ENCODE data around the gene PEX5L. TPM values are rescaled to one million over a fixed set of nuclear protein-coding genes. Genes with fewer than 3 reads are reported as not detected.
A peak's percentile ranks its signal among the peaks of the same experiment; 100 is the strongest.

Gene PEX5L
- total and polyA plus RNA-seq, 8 donors = 1.1 to 30.2 (median 8.6) TPM

DNA sequence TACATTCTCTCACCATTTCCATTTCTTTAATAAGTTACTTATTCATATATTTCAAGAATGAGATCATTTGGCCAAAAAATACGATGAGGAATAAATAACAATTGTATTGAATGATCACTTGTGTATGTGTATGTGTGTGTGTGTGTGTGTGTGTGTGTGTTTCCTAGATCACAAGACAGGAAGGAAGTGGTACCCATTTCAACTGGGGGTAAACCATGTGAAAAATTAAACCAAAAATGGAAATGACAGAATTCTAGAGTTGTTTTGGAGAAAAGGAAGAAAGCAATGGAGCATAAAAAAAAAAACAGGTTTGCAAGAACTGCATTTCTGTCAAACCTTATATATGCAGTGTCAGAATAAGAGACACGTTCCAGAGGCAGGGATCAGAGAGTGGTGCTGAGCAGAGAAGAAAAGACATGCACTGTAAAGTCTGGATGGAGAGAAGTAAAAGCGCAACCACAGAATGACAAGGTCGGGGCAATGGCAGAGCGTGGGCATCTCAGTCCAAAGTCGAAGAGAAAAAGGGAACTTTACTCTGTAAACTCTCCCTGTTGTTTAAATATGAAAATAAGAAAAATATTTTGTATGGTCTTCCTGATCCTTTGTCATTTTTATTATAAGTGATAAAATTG lies 75.5 kb downstream of the PEX5L start:
- Histone ChIP-seq H3K4me1 (peaks cover 0 to 4% (median 0%) of the 10 kb centered on the region in 3 donors), H3K36me3 (no peaks in the 10 kb centered on the region), H3K27me3 (no peaks in the 10 kb centered on the region), H3K4me3 (no peak overlapping the region), H3K9me3 (no peaks in the 10 kb centered on the region), H3K27ac (no peak overlapping the region)
- FAIRE-seq (no peak), ATAC-seq (no peak), DNase-seq (no peak)
- WGBS, 2 donors = 77 to 83% methylated on average over 6 of the region's 6 CpGs
- intact Hi-C loops (cut with DNase I) = no loop called here
- TF ChIP-seq, protein P1, sequence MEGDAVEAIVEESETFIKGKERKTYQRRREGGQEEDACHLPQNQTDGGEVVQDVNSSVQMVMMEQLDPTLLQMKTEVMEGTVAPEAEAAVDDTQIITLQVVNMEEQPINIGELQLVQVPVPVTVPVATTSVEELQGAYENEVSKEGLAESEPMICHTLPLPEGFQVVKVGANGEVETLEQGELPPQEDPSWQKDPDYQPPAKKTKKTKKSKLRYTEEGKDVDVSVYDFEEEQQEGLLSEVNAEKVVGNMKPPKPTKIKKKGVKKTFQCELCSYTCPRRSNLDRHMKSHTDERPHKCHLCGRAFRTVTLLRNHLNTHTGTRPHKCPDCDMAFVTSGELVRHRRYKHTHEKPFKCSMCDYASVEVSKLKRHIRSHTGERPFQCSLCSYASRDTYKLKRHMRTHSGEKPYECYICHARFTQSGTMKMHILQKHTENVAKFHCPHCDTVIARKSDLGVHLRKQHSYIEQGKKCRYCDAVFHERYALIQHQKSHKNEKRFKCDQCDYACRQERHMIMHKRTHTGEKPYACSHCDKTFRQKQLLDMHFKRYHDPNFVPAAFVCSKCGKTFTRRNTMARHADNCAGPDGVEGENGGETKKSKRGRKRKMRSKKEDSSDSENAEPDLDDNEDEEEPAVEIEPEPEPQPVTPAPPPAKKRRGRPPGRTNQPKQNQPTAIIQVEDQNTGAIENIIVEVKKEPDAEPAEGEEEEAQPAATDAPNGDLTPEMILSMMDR (IDR thresholded peaks at IDR 0.05) = no peak

GRCh38 chr3:179958759-179959158 lies 78.0 kb downstream of the PEX5L start:
- Histone ChIP-seq H3K36me3 (peaks cover 0 to 2% (median 0%) of the 10 kb centered on the region in 3 donors), H3K9me3 (no peaks in the 10 kb centered on the region), H3K27ac (no peak overlapping the region), H3K4me3 (no peak overlapping the region), H3K27me3 (no peaks in the 10 kb centered on the region), H3K4me1 (peaks cover 0 to 4% (median 0%) of the 10 kb centered on the region in 3 donors)
- TF ChIP-seq, protein P1 (IDR thresholded peaks at IDR 0.05) = no peak
- DNase-seq (no peak), ATAC-seq (no peak), FAIRE-seq (no peak)
- 85 to 96% methylated on average over 9 of the region's 9 CpGs for WGBS, 2 donors
- intact Hi-C loops (cut with DNase I) = no loop called here

DNA sequence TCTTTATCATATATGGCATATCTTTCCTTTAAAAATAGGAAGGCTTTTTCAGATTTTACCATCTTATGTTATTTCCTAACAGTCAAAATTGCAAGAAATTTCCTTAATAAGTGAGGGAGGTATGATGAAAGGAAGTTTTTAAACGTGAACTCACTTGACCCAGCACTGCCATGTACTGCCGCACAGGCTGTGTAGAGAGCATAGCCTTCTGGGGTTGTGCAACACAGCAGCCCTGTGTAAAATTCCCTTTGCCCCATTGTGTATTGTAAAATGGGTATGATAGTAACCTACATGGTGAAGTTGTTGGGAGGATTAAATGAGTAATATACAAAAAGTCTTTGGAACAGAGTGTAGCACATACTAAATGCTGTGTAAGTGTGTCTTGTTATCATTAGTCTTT lies 78.6 kb downstream of the PEX5L start:
- ATAC-seq (no peak), DNase-seq (no peak), FAIRE-seq (no peak)
- intact Hi-C loops (cut with DNase I) = no loop called here
- no peak overlapping the region for H3K27ac ChIP-seq
- no peaks in the 10 kb centered on the region for H3K27me3 ChIP-seq
- 82 to 84% methylated on average over 2 of the region's 2 CpGs for WGBS, 2 donors
- H3K4me1 ChIP-seq = peaks cover 0 to 4% (median 0%) of the 10 kb centered on the region in 3 donors
- no peaks in the 10 kb centered on the region for H3K9me3 ChIP-seq
- TF ChIP-seq, protein P1 (IDR thresholded peaks at IDR 0.05) = no peak
- H3K4me3 ChIP-seq = no peak overlapping the region
- peaks cover 0 to 2% (median 0%) of the 10 kb centered on the region in 3 donors for H3K36me3 ChIP-seq

GRCh38 chr3:179957264-179957845 lies 79.4 kb downstream of the PEX5L start:
- H3K36me3 ChIP-seq = peaks cover 0 to 2% (median 0%) of the 10 kb centered on the region in 3 donors
- H3K27me3 ChIP-seq = no peaks in the 10 kb centered on the region
- TF ChIP-seq, protein P1 (IDR thresholded peaks at IDR 0.05) = no peak
- WGBS, 2 donors = 43 to 80% methylated on average over 2 of the region's 2 CpGs
- intact Hi-C loops (cut with DNase I) = no loop called here
- no peaks in the 10 kb centered on the region for H3K9me3 ChIP-seq
- FAIRE-seq (no peak), ATAC-seq (peak in 1 of 4 donors; percentile 16), DNase-seq (no peak)
- H3K27ac ChIP-seq = no peak overlapping the region
- no peaks in the 10 kb centered on the region for H3K4me1 ChIP-seq
- H3K4me3 ChIP-seq = no peak overlapping the region

DNA sequence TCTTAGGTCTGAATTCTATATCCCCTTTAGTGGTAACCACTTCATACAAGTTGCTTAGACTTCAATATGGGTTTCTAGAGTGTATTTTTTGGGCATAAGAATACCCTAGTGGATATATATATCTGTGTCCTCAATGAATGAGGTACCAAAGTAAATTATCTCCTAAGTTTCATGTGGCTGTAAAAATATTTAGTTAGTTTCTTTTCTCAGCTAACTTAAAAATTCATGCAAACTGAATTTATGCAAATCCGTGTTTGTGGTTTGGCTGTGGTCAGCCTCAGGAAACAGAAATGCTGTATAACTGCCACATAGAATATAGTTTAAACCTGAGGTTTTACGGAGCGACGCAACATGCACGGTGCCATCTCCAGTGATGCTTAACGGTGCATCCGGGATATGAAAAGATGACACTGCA lies 80.3 kb downstream of the PEX5L start:
- ATAC-seq (no peak), FAIRE-seq (no peak), DNase-seq (no peak)
- H3K4me3 ChIP-seq = no peak overlapping the region
- intact Hi-C loops (cut with DNase I) = no loop called here
- H3K4me1 ChIP-seq = no peaks in the 10 kb centered on the region
- WGBS, 2 donors = 94 to 96% methylated on average over 7 of the region's 7 CpGs
- peaks cover 0 to 2% (median 0%) of the 10 kb centered on the region in 3 donors for H3K36me3 ChIP-seq
- no peaks in the 10 kb centered on the region for H3K9me3 ChIP-seq
- H3K27me3 ChIP-seq = no peaks in the 10 kb centered on the region
- TF ChIP-seq, protein P1 (IDR thresholded peaks at IDR 0.05) = no peak
- H3K27ac ChIP-seq = no peak overlapping the region

Measured in pancreas (tissue), 10 donors.